Stomach (tissue), 4 donors: ENCODE measurements around the gene PLCH1.

Experiments
- CTCF ChIP-seq, 7 experiments: fragments of 450-650 bp in 4 of 7; fragments of 200-600 bp in 3 of 7; sonication (generic) in 3 of 7; IDR thresholded peaks; one replicate each; pipeline ENCODE4 v1.5.1; 2016 to 2019; ENCODE audit warnings: antibody characterized with exemption in 7 of 7, control low read depth in 2 of 7, mild to moderate bottlenecking in 1 of 7
- POLR2A ChIP-seq, 4 donors: fragments of 450-650 bp; IDR thresholded peaks; one replicate each; pipeline ENCODE4 v1.6.1; 2016; ENCODE audit warnings: antibody characterized with exemption in 4 of 4, control low read depth in 2 of 4, mild to moderate bottlenecking in 1 of 4, moderate library complexity in 1 of 4

- TF ChIP-seq CTCF (IDR thresholded peaks at IDR 0.05) (no peak), POLR2A (IDR thresholded peaks at IDR 0.05) (no peak)
Measured at GRCh38 chr3:155465664-155466063, 279.2 kb downstream of the PLCH1 start.
